Measurements from ENCODE around the gene MSN.

MSN gene

GRCh38 chrX:65673857-65674203 lies 6.4 kb downstream of the MSN start:
- no peak for DNase-seq (ENCODE audit: low read depth)
- no peak for TF ChIP-seq CTCF (conservative IDR thresholded peaks at IDR 0.05; ENCODE audit: control insufficient read depth, insufficient read depth, low read depth, low read length)
- H3K4me3 ChIP-seq (ENCODE audit: control insufficient read depth, low read depth, low read length), result no peak overlapping the region

GRCh38 chrX:65674204-65674893 lies 6.9 kb downstream of the MSN start:
- H3K4me3 ChIP-seq (ENCODE audit: control insufficient read depth, low read depth, low read length), result no peak overlapping the region
- DNase-seq (ENCODE audit: low read depth), result peak; percentile 65
- TF ChIP-seq CTCF (conservative IDR thresholded peaks at IDR 0.05; ENCODE audit: control insufficient read depth, insufficient read depth, low read depth, low read length), result no peak

- peak; percentile 93 for DNase-seq (ENCODE audit: low read depth)
- TF ChIP-seq CTCF (conservative IDR thresholded peaks at IDR 0.05; ENCODE audit: control insufficient read depth, insufficient read depth, low read depth, low read length), result no peak
- no peak overlapping the region for H3K4me3 ChIP-seq (ENCODE audit: control insufficient read depth, low read depth, low read length)
Observed at GRCh38 chrX:65677954-65678469, 10.6 kb downstream of the MSN start.

- H3K4me3 ChIP-seq (ENCODE audit: control insufficient read depth, low read depth, low read length), result no peak overlapping the region
- DNase-seq (ENCODE audit: low read depth), result peak; percentile 79
- no peak for TF ChIP-seq CTCF (conservative IDR thresholded peaks at IDR 0.05; ENCODE audit: control insufficient read depth, insufficient read depth, low read depth, low read length)
Observed at GRCh38 chrX:65679071-65679540, 11.7 kb downstream of the MSN start.

- no peak for DNase-seq (ENCODE audit: low read depth)
- no peak overlapping the region for H3K4me3 ChIP-seq (ENCODE audit: control insufficient read depth, low read depth, low read length)
- TF ChIP-seq CTCF (conservative IDR thresholded peaks at IDR 0.05; ENCODE audit: control insufficient read depth, insufficient read depth, low read depth, low read length), result no peak
Observed at GRCh38 chrX:65681810-65682209, 14.4 kb downstream of the MSN start.

- no peak for TF ChIP-seq CTCF (conservative IDR thresholded peaks at IDR 0.05; ENCODE audit: control insufficient read depth, insufficient read depth, low read depth, low read length)
- no peak overlapping the region for H3K4me3 ChIP-seq (ENCODE audit: control insufficient read depth, low read depth, low read length)
- no peak for DNase-seq (ENCODE audit: low read depth)
Observed at GRCh38 chrX:65685112-65685511, 17.7 kb downstream of the MSN start.
